HEK293 (cell line): Measurements from ENCODE around the gene TPD52L2.

Experiments
- CTCF ChIA-PET: fragments of 350-600 bp; formaldehyde crosslinking; extraction: SDS; loops from one replicate; lab custom pipeline; 2021; ENCODE audit warnings: antibody characterized with exemption; lab: Yijun Ruan, JAX
- POLR2A ChIA-PET: fragments of 300-600 bp; formaldehyde crosslinking; extraction: SDS; loops from one replicate; lab custom pipeline; 2020; ENCODE audit warnings: antibody characterized with exemption, inconsistent platforms; lab: Yijun Ruan, JAX
- H3K27ac ChIP-seq: fragments of 200-500 bp; sonication (Bioruptor generic); 2 replicates; pipeline ENCODE4 v1.5.1; 2014; ENCODE audit warnings: low read depth, low read length, control low read depth, inconsistent platforms; ENCODE audit errors: extremely low read depth
- H3K36me3 ChIP-seq, 2 experiments: fragments of 200-500 bp in 1 of 2; sonication (Bioruptor generic) in 1 of 2; 1 replicate in 1 of 2; 2 replicates in 1 of 2; pipeline ENCODE4 v1.5.1; 2014 to 2017; ENCODE audit warnings: inconsistent platforms in 2 of 2, low read length in 2 of 2; ENCODE audit not compliant: control insufficient read depth in 2 of 2, insufficient read depth in 1 of 2
- H3K4me1 ChIP-seq: fragments of 200-500 bp; sonication (Bioruptor generic); 2 replicates; pipeline ENCODE4 v1.5.1; 2014; ENCODE audit warnings: mild to moderate bottlenecking, low read length, inconsistent platforms; ENCODE audit not compliant: control insufficient read depth, insufficient read depth
- H3K4me3 ChIP-seq: 2 replicates; pipeline ENCODE4 v1.5.1; 2011; ENCODE audit warnings: low read depth, mild to moderate bottlenecking, control low read depth, low read length, moderate library complexity
- H3K9me3 ChIP-seq: fragments of 200-500 bp; sonication (Bioruptor generic); 2 replicates; pipeline ENCODE4 v1.5.1; 2014; ENCODE audit warnings: low read depth, low read length, inconsistent platforms; ENCODE audit not compliant: control insufficient read depth, insufficient read depth
- EGR2 ChIP-seq: fragments of 450-650 bp; formaldehyde crosslinking; IDR thresholded peaks from 2 replicates; pipeline ENCODE4 v1.5.1; 2016; ENCODE audit warnings: low read depth, missing biosample characterization, missing genetic modification characterization
- IKZF3 ChIP-seq: fragments of 450-650 bp; IDR thresholded peaks from 2 replicates; pipeline ENCODE4 v1.5.0; 2018; ENCODE audit warnings: missing biosample characterization, mild to moderate bottlenecking, missing genetic modification characterization, moderate library complexity
- KLF1 ChIP-seq: fragments of 450-650 bp; formaldehyde crosslinking; IDR thresholded peaks from 2 replicates; pipeline ENCODE4 v1.5.1; 2016; ENCODE audit warnings: missing biosample characterization, missing genetic modification characterization
- PRDM1 ChIP-seq: fragments of 450-650 bp; formaldehyde crosslinking; IDR thresholded peaks from 2 replicates; pipeline ENCODE4; 2016; ENCODE audit warnings: missing biosample characterization, missing genetic modification characterization
- TRIM28 ChIP-seq: IDR thresholded peaks from 2 replicates; pipeline ENCODE4 v1.6.1; 2011; ENCODE audit warnings: low read length, control low read depth, borderline replicate concordance
- ZBTB21 ChIP-seq: fragments of 450-650 bp; formaldehyde crosslinking; IDR thresholded peaks from 2 replicates; pipeline ENCODE4 v1.5.1; 2017; ENCODE audit warnings: missing biosample characterization, missing genetic modification characterization
- ZNF132 ChIP-seq: fragments of 450-650 bp; formaldehyde crosslinking; IDR thresholded peaks from 2 replicates; pipeline ENCODE4 v1.5.1; 2017; ENCODE audit warnings: missing biosample characterization, missing genetic modification characterization, borderline replicate concordance
- ZNF138 ChIP-seq: fragments of 450-650 bp; formaldehyde crosslinking; IDR thresholded peaks from 2 replicates; pipeline ENCODE4 v1.5.1; 2016; ENCODE audit warnings: missing biosample characterization, missing genetic modification characterization, borderline replicate concordance
- ZNF248 ChIP-seq: fragments of 450-650 bp; formaldehyde crosslinking; IDR thresholded peaks from 2 replicates; pipeline ENCODE4 v1.5.1; 2017; ENCODE audit warnings: missing biosample characterization, missing genetic modification characterization
- ZNF341 ChIP-seq: fragments of 450-650 bp; formaldehyde crosslinking; IDR thresholded peaks from 2 replicates; pipeline ENCODE4; 2016; ENCODE audit warnings: low read depth, missing biosample characterization, missing genetic modification characterization
- ZNF394 ChIP-seq: fragments of 450-650 bp; formaldehyde crosslinking; IDR thresholded peaks from 2 replicates; pipeline ENCODE4 v1.5.1; 2016; ENCODE audit warnings: missing biosample characterization, missing genetic modification characterization, mild to moderate bottlenecking, moderate library complexity, borderline replicate concordance
- ZNF416 ChIP-seq: fragments of 450-650 bp; formaldehyde crosslinking; IDR thresholded peaks from 2 replicates; pipeline ENCODE4 v1.5.1; 2016; ENCODE audit warnings: missing biosample characterization, missing genetic modification characterization
- ZNF544 ChIP-seq: fragments of 450-650 bp; formaldehyde crosslinking; IDR thresholded peaks from 2 replicates; pipeline ENCODE4 v1.5.0; 2017; ENCODE audit warnings: missing biosample characterization, missing genetic modification characterization
- ZNF548 ChIP-seq: fragments of 450-650 bp; formaldehyde crosslinking; IDR thresholded peaks from 2 replicates; pipeline ENCODE4 v1.5.1; 2016; ENCODE audit warnings: missing biosample characterization, missing genetic modification characterization
- ZNF610 ChIP-seq: fragments of 450-650 bp; formaldehyde crosslinking; IDR thresholded peaks from 2 replicates; pipeline ENCODE4 v1.5.1; 2016; ENCODE audit warnings: missing biosample characterization, missing genetic modification characterization, borderline replicate concordance
- ZNF629 ChIP-seq: fragments of 450-650 bp; formaldehyde crosslinking; IDR thresholded peaks from 2 replicates; pipeline ENCODE4 v1.5.1; 2017; ENCODE audit warnings: missing biosample characterization, missing genetic modification characterization
- ZNF658 ChIP-seq: fragments of 450-650 bp; formaldehyde crosslinking; IDR thresholded peaks from 2 replicates; pipeline ENCODE4; 2016; ENCODE audit warnings: missing biosample characterization, missing genetic modification characterization
- ZNF747 ChIP-seq: fragments of 450-650 bp; formaldehyde crosslinking; IDR thresholded peaks from 2 replicates; pipeline ENCODE4 v1.5.1; 2016; ENCODE audit warnings: missing biosample characterization, missing genetic modification characterization
- ZNF776 ChIP-seq: fragments of 450-650 bp; formaldehyde crosslinking; IDR thresholded peaks from 2 replicates; pipeline ENCODE4 v1.5.0; 2017; ENCODE audit warnings: missing biosample characterization, missing genetic modification characterization, borderline replicate concordance
- ZSCAN16 ChIP-seq: fragments of 450-650 bp; formaldehyde crosslinking; IDR thresholded peaks from 2 replicates; pipeline ENCODE4 v1.5.1; 2016; ENCODE audit warnings: missing biosample characterization, missing genetic modification characterization
- ZSCAN30 ChIP-seq: fragments of 450-650 bp; IDR thresholded peaks from 2 replicates; pipeline ENCODE4 v1.5.1; 2018; ENCODE audit warnings: missing biosample characterization, mild to moderate bottlenecking, missing genetic modification characterization, moderate library complexity
- TF ChIP-seq, protein P1 (sequence below): fragments of 450-650 bp; formaldehyde crosslinking; IDR thresholded peaks from 2 replicates; pipeline ENCODE4 v1.5.1; 2016; ENCODE audit warnings: missing biosample characterization, missing genetic modification characterization
- TF ChIP-seq, protein P2 (sequence below): fragments of 450-650 bp; formaldehyde crosslinking; IDR thresholded peaks from 2 replicates; pipeline ENCODE4 v1.5.1; 2016; ENCODE audit warnings: missing biosample characterization, missing genetic modification characterization
- TF ChIP-seq, protein P3 (sequence below): fragments of 450-650 bp; formaldehyde crosslinking; IDR thresholded peaks from 2 replicates; pipeline ENCODE4 v1.5.1; 2016; ENCODE audit warnings: missing biosample characterization, missing genetic modification characterization
- TF ChIP-seq, protein P4 (sequence below): fragments of 450-650 bp; formaldehyde crosslinking; IDR thresholded peaks from 2 replicates; pipeline ENCODE4 v1.5.1; 2016; ENCODE audit warnings: missing biosample characterization, missing genetic modification characterization
- TF ChIP-seq, protein P5 (sequence below): fragments of 450-650 bp; IDR thresholded peaks from 2 replicates; pipeline ENCODE4 v1.5.1; 2018; ENCODE audit warnings: missing biosample characterization, mild to moderate bottlenecking, missing genetic modification characterization

The TPD52L2 gene

DNA sequence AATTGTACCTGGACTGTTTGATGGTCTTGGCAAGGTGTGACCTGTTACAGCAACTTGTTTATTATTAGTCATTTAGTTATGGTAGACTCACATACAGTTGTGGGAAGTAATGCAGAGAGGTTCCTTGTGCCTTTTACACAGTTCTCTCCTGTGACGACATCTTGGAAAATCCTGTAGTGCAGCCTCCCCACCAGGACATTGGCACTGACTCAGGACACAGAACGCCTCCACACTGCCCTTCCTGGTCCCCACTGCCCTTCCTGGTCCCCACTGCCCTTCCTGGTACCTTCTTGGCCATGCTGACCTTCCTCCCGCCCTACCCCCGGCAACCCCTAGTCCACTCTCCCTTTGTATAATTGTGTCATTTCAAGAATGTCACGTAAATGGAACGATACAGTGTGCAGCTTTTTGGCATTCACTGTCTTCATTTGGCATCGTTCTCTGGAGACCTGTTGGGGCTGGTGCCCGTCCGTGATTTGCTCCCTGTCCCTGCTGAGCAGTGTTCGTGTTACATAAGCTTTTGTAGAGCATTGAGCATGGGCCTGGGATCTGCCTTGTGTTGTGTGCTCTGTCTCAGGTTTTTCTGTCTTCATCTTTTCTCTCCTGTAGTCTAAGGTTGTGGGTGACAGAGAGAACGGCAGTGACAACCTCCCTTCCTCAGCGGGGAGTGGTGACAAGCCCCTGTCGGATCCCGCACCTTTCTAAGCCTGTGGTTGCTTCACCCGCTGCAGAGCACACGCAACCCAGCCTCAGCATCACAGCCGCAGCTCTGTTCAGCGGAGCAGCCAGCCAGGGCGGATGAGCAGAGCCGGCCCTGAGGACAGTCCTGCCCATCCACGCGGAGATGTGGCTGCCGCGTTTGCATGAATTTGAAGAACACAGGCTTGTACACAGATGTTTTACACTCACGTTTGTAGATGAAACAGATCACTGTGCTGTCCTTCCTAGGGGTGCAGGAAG, 24.5 kb downstream of the TPD52L2 start:
- ChIA-PET POLR2A (no interaction called here), CTCF (no interaction called here)
- no peak overlapping the region for H3K27ac ChIP-seq
- peaks cover 0 to 64% of the 10 kb centered on the region in 2 experiments; a peak in 1 of 3 replicates for H3K36me3 ChIP-seq
- no peaks in the 10 kb centered on the region for H3K9me3 ChIP-seq
- TF ChIP-seq IKZF3 (tag by site-specific recombination) (no peak), ZNF629 (no peak), ZNF658 (tag by site-specific recombination) (no peak), KLF1 (tag by site-specific recombination) (no peak), ZNF776 (tag by site-specific recombination) (no peak), TRIM28 (no peak), ZNF341 (tag by site-specific recombination) (no peak), ZNF548 (tag by site-specific recombination) (no peak), ZNF138 (no peak), ZSCAN30 (no peak), ZNF248 (tag by site-specific recombination) (no peak), ZNF610 (tag by site-specific recombination) (no peak), ZBTB21 (tag by site-specific recombination) (no peak), ZNF394 (tag by site-specific recombination) (no peak)
- TF ChIP-seq, protein P1, sequence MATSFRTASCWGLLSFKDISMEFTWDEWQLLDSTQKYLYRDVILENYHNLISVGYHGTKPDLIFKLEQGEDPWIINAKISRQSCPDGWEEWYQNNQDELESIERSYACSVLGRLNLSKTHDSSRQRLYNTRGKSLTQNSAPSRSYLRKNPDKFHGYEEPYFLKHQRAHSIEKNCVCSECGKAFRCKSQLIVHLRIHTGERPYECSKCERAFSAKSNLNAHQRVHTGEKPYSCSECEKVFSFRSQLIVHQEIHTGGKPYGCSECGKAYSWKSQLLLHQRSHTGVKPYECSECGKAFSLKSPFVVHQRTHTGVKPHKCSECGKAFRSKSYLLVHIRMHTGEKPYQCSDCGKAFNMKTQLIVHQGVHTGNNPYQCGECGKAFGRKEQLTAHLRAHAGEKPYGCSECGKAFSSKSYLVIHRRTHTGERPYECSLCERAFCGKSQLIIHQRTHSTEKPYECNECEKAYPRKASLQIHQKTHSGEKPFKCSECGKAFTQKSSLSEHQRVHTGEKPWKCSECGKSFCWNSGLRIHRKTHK, result no peak
- TF ChIP-seq, protein P2, sequence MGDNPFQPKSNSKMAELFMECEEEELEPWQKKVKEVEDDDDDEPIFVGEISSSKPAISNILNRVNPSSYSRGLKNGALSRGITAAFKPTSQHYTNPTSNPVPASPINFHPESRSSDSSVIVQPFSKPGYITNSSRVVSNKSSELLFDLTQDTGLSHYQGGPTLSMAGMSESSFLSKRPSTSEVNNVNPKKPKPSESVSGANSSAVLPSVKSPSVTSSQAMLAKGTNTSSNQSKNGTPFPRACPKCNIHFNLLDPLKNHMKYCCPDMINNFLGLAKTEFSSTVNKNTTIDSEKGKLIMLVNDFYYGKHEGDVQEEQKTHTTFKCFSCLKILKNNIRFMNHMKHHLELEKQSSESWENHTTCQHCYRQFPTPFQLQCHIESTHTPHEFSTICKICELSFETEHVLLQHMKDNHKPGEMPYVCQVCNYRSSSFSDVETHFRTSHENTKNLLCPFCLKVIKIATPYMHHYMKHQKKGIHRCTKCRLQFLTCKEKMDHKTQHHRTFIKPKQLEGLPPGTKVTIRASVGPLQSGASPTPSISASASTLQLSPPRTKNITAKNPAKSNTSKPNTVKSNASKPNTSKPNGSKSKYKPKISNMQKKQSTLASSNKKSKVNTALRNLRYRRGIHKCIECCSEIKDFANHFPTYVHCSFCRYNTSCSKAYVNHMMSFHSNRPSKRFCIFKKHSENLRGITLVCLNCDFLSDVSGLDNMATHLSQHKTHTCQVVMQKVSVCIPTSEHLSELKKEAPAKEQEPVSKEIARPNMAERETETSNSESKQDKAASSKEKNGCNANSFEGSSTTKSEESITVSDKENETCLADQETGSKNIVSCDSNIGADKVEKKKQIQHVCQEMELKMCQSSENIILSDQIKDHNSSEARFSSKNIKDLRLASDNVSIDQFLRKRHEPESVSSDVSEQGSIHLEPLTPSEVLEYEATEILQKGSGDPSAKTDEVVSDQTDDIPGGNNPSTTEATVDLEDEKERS (tag by site-specific recombination), result no peak
- no peaks in the 10 kb centered on the region for H3K4me1 ChIP-seq
- no peak overlapping the region for H3K4me3 ChIP-seq

DNA sequence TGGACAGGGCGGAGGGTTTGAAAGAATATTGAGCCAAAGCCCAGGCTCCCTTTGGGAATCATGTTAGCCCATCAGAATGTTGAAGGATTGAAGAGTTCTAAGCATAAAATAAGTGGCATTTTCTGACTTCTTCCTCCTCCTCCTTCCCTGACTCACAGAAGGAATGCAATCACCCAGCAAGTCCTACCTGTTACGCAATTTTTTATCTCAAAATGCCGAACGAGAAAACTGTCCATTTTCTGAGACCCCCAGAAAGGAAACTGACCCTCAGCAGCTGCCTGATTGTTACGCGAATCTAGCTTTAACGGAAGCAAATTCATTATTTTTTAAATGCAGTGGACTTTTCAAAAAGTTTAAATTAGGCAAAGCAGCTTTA, 25.1 kb downstream of the TPD52L2 start:
- no peak for TF ChIP-seq ZNF132
- TF ChIP-seq ZNF747 (tag by site-specific recombination), result no peak
- no peak for TF ChIP-seq ZNF416
- TF ChIP-seq, protein P3, sequence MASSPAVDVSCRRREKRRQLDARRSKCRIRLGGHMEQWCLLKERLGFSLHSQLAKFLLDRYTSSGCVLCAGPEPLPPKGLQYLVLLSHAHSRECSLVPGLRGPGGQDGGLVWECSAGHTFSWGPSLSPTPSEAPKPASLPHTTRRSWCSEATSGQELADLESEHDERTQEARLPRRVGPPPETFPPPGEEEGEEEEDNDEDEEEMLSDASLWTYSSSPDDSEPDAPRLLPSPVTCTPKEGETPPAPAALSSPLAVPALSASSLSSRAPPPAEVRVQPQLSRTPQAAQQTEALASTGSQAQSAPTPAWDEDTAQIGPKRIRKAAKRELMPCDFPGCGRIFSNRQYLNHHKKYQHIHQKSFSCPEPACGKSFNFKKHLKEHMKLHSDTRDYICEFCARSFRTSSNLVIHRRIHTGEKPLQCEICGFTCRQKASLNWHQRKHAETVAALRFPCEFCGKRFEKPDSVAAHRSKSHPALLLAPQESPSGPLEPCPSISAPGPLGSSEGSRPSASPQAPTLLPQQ (tag by site-specific recombination), result no peak
- no peak for TF ChIP-seq ZNF544 (tag by site-specific recombination)
- TF ChIP-seq ZSCAN16, result no peak
- TF ChIP-seq ZNF658 (tag by site-specific recombination), result no peak
- TF ChIP-seq, protein P4, sequence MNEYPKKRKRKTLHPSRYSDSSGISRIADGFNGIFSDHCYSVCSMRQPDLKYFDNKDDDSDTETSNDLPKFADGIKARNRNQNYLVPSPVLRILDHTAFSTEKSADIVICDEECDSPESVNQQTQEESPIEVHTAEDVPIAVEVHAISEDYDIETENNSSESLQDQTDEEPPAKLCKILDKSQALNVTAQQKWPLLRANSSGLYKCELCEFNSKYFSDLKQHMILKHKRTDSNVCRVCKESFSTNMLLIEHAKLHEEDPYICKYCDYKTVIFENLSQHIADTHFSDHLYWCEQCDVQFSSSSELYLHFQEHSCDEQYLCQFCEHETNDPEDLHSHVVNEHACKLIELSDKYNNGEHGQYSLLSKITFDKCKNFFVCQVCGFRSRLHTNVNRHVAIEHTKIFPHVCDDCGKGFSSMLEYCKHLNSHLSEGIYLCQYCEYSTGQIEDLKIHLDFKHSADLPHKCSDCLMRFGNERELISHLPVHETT (tag by site-specific recombination), result no peak
- TF ChIP-seq EGR2 (tag by site-specific recombination), result no peak
- TF ChIP-seq PRDM1 (tag by site-specific recombination), result no peak
- TF ChIP-seq, protein P5, sequence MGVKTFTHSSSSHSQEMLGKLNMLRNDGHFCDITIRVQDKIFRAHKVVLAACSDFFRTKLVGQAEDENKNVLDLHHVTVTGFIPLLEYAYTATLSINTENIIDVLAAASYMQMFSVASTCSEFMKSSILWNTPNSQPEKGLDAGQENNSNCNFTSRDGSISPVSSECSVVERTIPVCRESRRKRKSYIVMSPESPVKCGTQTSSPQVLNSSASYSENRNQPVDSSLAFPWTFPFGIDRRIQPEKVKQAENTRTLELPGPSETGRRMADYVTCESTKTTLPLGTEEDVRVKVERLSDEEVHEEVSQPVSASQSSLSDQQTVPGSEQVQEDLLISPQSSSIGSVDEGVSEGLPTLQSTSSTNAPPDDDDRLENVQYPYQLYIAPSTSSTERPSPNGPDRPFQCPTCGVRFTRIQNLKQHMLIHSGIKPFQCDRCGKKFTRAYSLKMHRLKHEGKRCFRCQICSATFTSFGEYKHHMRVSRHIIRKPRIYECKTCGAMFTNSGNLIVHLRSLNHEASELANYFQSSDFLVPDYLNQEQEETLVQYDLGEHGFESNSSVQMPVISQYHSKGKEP, result no peak
- CTCF ChIA-PET, result interaction anchor here (0.8 kb wide), 1 partner anchor 49 kb away, joined by 3 read pairs; no protein-coding TSS in a partner anchor
- Histone ChIP-seq H3K36me3 (peaks cover 0 to 57% of the 10 kb centered on the region in 2 experiments; a peak in 1 of 3 replicates), H3K4me1 (no peaks in the 10 kb centered on the region), H3K9me3 (no peaks in the 10 kb centered on the region), H3K27ac (no peak overlapping the region), H3K4me3 (no peak overlapping the region)
- POLR2A ChIA-PET, result no interaction called here
